Hematopoietic multipotent progenitor cell treated with erythropoietin and hydrocortisone succinate and interleukin-3 and kit ligand, for 6 days (in vitro differentiated cells): ENCODE results near the gene PTPRCAP.
"Not testable (repeated sequence)": the region's sequence is repeated elsewhere in the genome, so short reads cannot be mapped to it uniquely, and the experiment has no call there.

Experiments
- DNase-seq: peaks from one replicate; pipeline ENCODE4 v3.0.0-alpha.2; 2015

Gene PTPRCAP, protein sequence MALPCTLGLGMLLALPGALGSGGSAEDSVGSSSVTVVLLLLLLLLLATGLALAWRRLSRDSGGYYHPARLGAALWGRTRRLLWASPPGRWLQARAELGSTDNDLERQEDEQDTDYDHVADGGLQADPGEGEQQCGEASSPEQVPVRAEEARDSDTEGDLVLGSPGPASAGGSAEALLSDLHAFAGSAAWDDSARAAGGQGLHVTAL

DNA sequence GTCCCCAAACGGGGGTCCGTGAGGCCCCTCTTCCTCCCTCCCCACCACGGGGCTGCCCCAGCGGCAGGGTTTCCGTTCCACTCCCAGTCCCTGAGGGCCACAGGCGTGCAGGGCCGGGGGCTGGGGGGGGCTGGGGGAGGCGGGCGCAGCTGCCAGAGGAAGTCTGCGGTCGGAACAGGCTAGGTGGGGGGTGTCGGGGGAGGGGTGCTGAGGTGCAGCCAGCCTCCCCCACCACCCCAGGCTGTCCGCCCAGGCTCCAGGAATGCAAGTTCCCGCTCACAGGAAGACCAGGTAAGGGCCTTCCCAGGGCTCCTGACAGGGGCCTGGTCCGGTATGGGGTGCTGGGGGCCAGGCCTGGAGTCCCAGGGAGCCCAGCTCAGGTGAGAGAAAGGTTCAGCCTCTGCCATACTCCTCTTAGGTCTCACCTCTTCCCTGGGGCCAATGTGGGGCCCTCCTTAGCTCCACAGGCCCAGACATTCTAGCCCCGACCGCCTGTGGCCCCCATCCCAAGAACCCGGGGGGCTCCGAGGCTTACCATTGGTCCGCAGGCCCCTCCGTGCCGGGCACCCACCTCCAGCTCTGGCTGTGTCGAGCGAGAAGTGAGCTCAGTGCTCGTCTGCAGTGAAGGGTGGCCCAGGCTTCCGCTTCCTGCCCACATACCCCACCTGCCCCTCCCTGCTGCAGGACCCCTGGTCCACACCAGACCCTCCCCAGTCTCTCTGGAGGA lies at the start of gene PTPRCAP:
Gene PTPRCAP, minus strand, starts transcription at position 601 of the 727 bp plus-strand sequence. Its CDS starts 63 bp downstream, at position 538.
- DNase-seq = peak; percentile 65

DNA sequence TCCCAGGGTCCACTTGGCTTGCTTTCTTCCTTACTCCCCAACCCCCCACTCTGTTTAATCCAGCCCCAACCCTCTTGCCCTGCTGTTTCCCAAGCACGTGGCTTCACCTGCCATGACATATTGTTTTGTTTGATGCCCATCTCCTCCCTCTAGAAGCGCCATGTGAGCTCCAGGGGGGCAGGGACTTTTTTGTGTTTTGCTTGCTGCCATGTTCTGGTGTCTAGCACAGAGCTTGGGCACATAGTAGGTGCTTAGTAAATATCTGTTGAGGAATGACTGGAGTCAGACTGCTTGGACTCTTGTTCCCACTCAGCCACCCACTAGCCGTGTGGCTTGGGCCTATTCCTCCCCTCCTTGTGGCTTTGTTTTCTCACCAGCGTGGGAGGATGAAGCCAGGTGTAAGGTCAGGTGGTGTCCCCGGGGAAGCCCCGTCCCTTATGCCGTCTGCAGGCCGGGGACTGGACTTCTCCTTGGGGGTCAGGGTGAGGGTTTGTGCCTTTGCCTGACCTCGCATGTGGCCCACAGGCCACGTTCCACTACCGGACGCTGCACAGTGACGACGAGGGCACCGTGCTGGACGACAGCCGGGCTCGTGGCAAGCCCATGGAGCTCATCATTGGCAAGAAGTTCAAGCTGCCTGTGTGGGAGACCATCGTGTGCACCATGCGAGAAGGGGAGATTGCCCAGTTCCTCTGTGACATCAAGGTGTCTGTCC lies 49.2 kb upstream of the PTPRCAP start:
- no peak for DNase-seq

DNA sequence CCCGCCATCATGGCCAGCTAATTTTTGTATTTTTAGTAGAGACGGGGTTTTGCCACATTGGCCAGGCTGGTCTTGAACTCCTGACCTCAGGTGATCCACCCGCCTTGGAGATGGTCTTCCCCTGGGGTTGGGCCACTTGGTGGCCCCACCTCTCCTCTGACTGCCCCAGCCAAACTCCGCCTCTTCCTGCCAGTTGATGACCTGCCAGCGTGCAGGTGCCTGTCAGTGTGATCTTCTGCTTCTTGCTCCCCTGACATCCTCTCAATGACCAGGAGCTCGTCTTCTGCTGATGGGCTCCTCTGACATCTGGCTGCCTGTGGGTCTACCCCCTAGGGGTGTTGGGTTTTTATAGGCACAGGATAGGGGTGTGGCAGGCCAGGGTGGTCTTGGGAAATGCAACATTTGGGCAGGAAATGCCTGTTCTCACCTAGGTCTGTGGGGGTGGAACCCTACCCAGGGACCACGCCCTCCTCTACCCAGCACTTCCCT lies 48.4 kb upstream of the PTPRCAP start:
- peak; percentile 23 for DNase-seq

DNA sequence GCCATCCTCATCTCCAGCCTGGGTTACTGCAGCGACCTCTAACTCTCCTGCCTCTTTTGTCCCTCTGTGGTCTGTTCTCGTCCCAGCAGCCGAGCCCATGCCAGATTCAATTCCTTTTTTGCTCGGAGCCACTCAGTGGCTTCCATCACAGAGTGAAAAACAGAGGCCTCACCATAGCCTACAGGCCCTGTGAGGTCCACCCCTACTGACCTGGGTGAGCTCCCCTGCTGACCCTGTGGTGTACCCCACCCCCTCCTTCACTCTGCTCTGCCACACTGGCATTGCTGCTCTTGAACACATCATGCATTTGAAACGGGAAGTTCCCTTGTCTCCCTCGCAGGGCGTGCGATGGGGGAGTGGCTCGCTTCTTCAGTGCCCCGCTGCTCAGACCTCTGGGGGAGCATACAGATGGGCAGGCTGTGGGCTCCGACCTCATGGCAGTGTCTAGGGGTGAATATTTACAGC lies 47.4 kb upstream of the PTPRCAP start:
- DNase-seq = peak; percentile 69

DNA sequence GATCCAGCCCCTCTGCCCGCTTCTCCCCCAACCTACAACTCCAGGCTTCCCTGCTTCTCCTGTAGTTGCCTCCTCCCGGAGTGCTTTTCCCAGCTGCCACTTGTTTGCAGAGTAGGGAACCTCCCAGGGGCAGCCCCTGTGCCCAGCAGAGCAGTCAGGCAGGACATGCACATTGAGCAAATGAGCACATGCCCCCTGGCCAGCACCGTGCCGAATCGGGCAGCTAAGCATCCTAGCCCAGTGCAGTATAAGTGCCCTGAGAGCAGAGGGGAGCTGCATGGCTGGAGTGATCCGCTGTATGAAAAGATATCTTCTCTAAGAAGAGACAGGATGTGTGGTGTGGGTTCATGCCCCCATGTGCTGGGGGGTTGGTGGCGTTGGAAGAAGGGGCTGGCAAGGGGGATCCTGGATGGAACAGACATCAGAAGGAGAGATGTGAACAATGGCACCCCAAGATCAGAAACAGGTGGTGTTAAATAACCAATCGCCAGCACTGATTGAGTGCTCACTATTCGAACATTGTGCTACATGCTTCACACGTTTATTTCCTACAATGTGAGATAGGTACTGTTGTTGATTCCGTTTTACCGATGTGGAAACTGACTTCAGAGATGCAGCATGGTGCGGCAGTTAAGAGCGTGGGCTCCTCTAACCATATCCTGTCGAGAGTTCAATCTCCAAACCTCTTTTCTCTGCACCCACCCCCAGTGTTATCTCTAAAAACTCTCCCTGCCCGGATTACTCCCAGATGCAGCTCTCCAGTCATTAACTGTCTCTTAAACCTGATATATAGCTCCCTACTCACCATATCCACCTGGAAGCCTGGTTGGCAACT lies 46.6 kb upstream of the PTPRCAP start:
- peak; percentile 31 for DNase-seq

DNA sequence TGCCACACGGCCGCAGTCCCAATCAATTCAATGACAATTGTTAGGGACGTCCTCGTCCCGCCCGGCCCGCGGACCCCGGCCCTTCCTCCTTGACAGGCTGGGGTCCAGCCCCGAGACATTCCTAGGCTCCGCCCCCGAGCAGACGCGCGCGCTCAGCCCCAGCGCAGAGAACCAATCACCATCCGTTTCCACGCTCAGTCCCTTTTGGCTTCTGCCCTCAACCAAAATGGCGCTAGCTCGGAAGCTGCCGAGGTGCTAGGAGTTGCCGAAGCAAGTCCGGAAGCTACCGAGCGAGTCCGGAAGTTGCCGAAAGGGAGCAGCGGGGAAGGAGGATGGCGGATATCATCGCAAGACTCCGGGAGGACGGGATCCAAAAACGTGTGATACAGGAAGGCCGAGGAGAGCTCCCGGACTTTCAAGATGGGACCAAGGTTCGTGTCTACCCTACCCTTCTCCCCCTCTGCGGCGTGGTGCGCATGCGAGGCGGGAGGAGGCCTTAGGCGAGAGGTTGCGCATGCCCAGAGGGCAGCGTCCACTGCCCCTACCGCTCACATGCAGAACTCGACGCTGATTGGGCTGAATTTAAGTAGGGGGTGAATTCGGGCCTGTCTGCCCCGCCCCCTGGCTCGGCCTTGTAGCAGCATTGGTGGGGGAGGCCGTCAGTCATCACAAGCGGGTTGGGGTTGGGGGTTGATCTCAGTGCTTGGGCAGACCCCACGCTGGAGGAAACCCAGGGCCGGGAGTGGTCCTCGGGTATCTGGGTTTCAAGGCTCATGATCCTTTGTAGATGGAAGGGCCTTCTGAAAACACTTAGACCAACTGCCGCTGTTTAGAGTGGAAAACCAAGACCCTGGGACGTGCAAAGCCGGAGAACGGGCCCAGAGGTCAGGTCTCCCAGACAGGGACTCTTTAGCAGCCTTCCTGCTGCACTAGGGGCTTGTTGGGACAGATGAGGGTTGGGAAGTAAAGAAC lies 45.6 kb upstream of the PTPRCAP start, which contains the start of gene AIP:
Gene AIP, plus strand, starts transcription at position 200 of the 972 bp plus-strand sequence. Its CDS starts 133 bp downstream, at position 333.
- peak; percentile 99 for DNase-seq

DNA sequence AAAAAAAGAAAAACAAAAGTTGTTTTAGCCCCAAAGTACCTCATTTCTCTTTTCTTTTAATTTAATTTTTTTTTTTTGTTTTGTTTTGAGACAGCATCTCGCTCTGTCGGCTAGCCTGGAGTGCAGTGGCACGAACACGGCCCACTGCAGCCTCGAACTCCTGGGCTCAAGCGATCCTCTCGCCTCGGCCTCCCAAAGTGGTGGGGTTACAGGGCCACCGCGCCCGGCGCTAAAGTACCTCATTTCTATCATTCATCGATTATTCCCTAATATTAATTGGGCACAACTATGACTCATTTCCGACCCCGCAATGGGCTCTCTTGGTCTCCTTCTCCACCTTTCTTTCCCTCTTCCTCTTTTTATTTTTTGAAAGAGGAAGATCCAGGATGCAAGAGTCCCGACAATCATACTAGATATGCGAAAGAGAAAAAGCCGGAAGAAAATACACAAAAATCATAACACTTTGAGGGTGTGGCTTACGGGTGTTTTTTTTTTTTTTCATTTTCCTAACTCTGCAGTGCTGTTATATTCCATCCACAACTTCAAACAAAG lies 44.9 kb upstream of the PTPRCAP start:
- no peak for DNase-seq

DNA sequence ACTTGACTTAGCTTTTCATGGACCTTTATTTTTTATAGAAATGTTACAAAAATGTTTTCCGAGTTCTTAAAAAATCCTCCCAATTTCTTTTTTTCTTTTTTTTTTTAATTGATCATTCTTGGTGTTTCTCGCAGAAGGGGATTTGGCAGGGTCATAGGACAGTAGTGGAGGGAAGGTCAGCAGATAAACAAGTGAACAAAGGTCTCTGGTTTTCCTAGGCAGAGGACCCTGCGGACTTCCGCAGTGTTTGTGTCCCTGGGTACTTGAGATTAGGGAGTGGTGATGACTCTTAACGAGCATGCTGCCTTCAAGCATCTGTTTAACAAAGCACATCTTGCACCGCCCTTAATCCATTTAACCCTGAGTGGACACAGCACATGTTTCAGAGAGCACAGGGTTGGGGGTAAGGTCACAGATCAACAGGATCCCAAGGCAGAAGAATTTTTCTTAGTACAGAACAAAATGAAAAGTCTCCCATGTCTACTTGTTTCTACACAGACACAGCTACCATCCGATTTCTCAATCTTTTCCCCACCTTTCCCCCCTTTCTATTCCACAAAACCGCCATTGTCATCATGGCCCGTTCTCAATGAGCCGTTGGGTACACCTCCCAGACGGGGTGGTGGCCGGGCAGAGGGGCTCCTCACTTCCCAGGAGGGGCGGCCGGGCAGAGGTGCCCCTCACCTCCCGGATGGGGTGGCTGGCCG lies 40.0 kb upstream of the PTPRCAP start:
- not testable (repeated sequence) for DNase-seq

DNA sequence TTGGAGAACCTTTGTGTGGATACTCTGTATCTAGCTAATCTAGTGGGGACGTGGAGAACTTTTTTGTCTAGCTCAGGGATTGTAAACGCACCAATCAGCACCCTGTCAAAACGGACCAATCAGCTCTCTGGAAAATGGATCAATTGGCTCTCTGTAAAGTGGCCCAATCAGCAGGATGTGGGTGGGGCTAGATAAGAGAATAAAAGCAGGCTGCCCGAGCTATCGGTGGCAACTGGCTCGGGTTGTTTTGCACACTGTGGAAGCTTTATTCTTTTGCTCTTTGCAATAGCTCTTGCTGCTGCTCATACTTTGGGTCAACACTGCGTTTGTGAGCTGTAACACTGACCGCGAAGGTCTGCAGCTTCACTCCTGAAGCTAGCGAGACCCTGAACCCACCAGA lies 39.2 kb upstream of the PTPRCAP start:
- not testable (repeated sequence) for DNase-seq

DNA sequence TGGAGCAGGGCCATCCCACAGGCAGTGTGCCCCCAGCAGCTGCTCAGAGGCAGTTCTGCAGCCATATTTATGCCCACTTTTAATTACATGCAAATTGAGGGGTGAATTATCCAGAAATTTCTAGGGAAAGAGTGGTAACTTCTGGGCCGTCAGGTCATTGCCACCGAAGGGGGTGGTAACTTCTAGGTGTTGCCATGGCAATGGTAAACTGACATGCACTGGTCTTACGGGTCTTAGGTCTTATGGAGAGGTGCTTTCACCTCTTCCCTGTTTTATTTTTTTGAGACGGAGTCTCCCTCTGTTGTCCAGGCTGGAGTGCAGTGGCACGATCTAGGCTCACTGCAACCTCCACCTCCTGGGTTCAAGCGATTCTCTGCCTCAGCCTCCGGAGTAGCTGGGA lies 35.4 kb upstream of the PTPRCAP start:
- no peak for DNase-seq

DNA sequence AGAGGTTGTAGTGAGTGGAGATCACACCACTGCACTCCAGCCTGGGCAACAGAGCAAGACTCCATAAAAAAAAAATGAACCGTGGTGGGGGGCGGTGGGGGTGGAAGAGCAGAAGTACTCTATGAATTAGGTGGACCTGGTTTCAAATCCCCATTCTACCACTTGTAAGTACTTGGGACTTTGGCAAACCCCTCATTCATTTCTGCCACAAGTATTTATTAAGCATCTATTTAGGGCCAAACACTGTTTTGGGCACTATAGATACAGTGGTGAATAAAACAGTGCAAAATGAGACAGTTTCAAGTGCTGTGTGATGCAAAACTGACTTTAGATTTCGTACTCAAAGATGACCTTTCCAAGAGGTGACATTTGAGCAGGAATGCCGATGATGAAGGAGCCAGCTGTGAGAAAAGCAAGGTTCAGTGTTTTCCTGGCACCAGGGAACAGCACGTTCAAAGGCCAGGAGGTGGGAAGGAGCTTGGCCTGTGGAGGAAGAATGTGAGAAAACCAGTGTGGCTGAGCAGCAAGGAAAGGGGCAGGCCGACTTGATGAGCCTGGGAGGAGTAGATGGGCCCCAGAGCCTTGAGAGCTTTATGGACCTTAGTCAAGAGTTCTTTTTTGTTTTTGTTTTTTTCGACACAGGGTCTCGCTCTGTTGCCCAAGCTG lies 33.0 kb upstream of the PTPRCAP start:
- no peak for DNase-seq

DNA sequence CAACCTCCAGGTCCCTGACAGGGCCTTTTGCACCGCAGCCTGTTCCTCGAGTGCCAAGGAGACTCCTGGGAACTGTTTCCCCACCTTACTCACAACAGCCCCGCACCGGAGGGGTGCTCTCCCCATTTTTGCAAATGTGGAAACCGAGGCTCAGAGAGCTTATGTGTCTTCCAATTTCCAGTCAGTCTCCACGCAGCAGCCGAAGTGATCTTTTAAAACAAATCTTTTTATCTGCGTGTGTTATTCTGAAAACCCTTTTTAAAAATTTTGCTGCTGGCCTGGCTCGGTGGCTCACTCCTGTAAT lies 32.0 kb upstream of the PTPRCAP start:
- no peak for DNase-seq

DNA sequence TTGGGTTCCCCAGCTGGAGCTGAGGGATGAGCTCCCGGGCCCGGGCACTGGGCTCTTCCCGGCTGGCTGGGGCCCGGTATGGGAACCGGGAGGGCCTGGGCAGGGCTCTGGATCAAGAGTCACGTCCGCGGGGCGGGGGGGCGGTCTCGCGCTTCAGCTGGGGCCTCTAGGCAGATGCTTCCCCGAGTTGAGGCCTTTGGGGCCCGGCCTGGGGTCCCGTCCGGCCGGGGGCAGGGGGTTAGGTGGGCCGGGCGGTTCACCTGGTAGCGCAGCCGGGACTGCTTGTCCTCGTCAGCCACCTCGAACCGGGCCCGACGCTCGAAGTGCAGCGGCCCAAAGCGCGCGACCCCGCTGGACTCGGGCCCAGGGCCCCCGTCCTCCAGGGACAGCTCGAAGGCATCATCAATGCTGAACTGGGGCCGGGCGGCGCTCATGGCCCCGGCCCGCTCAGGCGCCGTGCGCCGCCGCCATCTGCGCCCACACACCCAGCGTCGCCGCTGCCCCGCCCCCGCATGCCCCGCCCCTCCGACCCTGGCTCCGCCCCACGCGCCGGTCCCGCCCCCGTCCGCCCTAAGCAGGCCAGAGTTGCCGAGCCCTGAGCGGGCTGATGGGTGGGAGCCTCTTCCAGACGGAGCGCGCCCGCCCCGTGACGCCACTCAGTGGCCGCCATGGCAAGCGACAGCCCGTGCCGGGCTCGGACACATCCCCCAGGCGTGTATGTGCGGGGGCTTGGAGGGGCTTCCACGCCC lies 31.5 kb upstream of the PTPRCAP start, which contains the start of gene TMEM134:
Gene TMEM134, minus strand, starts transcription at position 493 of the 749 bp plus-strand sequence. Its CDS starts 59 bp downstream, at position 434.
- peak; percentile 96 for DNase-seq

DNA sequence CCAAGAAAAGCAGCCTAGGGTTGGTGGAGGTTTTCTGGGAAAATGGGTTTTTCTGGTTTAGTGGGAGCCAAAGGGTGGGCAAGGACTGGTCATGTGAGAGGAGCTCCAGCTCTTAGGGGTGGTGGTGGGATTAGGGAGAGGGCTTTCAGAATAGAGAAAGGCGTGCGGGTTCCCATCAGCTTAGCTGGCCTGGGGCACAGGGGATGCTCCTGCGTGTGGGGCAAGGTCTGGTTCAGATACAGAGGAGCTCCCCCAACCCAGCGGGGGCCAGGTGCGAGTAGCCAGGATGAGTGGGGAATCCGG lies 30.9 kb upstream of the PTPRCAP start:
- DNase-seq = no peak

DNA sequence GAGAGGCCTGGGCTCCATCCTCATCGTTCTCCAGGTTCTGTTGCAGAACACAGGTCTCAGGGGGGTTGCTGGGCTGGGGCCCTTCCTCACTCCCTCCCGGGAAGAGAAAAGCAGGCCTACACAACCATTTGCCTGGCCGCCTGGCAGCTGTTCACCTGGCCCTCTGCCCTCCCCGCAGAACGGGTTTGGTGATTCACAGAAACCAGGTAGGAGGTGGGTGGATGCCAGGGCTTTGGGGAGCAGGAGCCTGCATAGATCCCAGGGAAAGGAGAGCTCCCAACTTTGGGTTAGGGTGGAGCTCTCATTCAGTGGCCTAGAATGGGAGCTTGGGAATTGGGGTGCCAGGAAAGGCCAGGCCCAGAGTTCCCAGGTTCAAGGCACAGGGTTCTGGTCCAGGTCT lies 30.6 kb upstream of the PTPRCAP start:
- no peak for DNase-seq

DNA sequence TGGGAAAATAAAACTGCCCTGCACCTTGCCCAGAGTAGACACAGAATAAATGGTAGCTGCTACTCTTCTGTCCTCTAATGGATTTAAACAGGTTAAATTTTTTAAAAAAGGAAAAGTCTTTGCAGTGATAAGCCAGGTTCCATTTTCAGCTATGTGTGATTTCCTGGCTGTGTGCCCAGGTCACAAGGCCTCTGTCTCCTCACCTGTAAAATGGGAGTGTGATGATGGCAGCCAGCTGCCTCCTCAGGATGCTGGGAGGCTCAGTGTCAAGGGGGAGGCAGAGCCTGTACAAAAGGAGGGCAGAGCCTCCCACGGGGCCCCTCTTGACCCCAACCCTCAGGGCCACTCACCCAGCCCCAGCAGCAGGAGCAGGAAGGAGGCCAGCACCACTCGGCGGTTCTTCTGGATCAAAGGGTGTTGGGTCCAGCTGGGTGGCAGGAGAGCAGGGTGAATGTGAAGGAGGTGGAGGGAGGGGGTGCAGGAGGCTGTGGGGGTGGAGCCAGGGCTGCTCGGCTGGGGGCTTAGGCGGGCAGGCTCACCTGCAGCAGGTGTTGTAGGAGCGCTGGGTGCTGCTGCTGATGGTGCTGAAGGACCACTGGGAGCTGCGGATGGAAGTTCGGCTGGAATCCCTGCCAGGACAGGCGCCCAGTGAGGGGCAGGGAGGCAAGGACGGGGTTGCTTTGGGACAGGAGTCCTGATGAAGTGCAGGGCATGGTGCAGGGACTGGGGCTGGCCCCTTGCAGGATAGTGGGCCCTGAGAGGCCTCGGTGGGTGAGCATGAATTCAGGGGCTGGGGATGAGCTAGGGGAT lies 29.7 kb upstream of the PTPRCAP start:
- DNase-seq = no peak

DNA sequence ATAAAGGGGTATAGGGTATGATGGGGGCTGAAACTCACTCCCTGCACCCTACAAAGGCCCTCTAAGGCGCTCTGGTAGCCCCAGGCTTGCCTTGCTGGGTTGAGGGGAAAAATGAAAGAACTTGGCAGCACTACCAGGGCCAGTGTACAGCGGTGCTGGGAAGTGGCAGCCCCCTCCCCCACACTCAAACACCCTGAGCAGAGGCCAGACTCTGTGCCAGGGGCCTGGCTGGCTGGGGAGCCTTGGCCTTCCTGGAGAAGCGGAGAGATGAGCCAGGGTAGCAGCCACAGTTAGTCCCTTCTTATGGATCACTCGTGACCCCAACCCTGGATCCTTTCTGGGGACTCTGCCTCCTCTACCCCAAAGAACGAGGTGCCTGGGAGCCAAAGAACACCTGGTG lies 28.9 kb upstream of the PTPRCAP start:
- no peak for DNase-seq

DNA sequence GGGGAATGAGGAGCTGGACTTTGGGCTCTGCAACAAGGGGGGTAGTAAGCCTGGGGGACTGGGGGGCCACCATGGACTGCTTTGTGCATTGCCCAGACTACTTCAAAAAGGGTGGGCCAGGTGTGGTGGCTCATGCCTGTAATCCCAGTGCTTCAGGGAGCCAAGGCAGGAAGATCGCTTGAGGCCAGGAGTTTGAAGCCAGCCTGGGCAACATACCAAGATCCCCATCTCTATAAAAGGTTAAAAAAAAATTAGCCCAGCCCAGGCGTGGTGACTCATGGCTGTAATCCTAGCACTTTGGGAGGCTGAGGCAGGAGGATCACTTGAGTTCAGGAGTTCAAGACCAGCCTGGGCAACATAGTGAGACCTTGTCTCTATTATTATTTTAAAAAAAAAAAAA lies 28.0 kb upstream of the PTPRCAP start:
- DNase-seq = peak; percentile 47

DNA sequence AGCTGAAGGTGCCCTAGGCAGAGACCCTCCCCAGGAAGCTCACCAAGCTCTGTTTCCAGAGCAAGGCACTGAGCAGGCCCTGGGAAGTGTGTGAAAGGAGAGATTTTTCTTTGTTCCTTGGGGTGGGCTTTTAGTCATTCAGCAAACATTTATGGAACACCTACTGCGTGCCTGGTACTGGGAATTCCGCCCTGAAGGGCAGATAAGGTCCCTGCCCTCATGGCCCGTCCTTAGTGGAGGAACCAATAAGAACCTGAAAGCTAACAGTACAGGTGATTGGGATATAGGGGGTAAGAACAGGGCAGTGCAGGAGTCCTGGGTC lies 27.7 kb upstream of the PTPRCAP start:
- peak; percentile 22 for DNase-seq
